DND-41 (cell line): ENCODE measurements around the gene ARF1.

Experiments used
- ATAC-seq: fragments of 200-7000 bp; cut with Tn5 transposase; 3 replicates; pipeline ENCODE4 v1.9.1; 2021; ENCODE audit warnings: low read depth; ENCODE audit not compliant: insufficient read depth
- DNase-seq: peaks from one replicate; pipeline ENCODE4 v3.0.0-alpha.2; 2020
- H2AFZ ChIP-seq: 2 replicates; pipeline ENCODE4 v1.6.0; 2012; ENCODE audit warnings: low read depth, low read length
- H3K27ac ChIP-seq: 2 replicates; pipeline ENCODE4 v1.5.1; 2012; ENCODE audit warnings: low read length, inconsistent platforms
- H3K27me3 ChIP-seq: fragments of 200-600 bp; sonication (generic); 2 replicates; pipeline ENCODE4 v1.6.0; 2012; ENCODE audit warnings: low read length, mild to moderate bottlenecking, inconsistent platforms; ENCODE audit not compliant: insufficient read depth, poor library complexity
- H3K36me3 ChIP-seq: 2 replicates; pipeline ENCODE4 v1.5.1; 2012; ENCODE audit warnings: low read length, inconsistent platforms; ENCODE audit not compliant: insufficient read depth
- H3K4me1 ChIP-seq: 2 replicates; pipeline ENCODE4 v1.5.1; 2012; ENCODE audit warnings: mild to moderate bottlenecking, low read length; ENCODE audit not compliant: insufficient read depth
- H3K4me2 ChIP-seq: 2 replicates; pipeline ENCODE4 v1.6.0; 2012; ENCODE audit warnings: mild to moderate bottlenecking, moderate library complexity, low read length, inconsistent platforms; ENCODE audit not compliant: insufficient read depth
- H3K4me3 ChIP-seq, 2 experiments: fragments of 200-600 bp in 1 of 2; shearing (Covaris generic) in 1 of 2; 2 replicates each; pipeline ENCODE4 v1.5.1; 2012 to 2016; ENCODE audit warnings: inconsistent platforms in 2 of 2, low read length in 2 of 2, mild to moderate bottlenecking in 2 of 2, low read depth in 1 of 2, moderate library complexity in 1 of 2
- H3K79me2 ChIP-seq: 2 replicates; pipeline ENCODE4 v1.6.0; 2012; ENCODE audit warnings: low read length, inconsistent platforms; ENCODE audit not compliant: insufficient read depth
- H3K9ac ChIP-seq: 2 replicates; pipeline ENCODE4 v1.6.0; 2012; ENCODE audit warnings: low read depth, mild to moderate bottlenecking, inconsistent platforms, low read length, moderate library complexity
- H3K9me3 ChIP-seq: 2 replicates; pipeline ENCODE4 v1.5.1; 2012; ENCODE audit warnings: low read length, moderate library complexity, mild to moderate bottlenecking, inconsistent platforms; ENCODE audit not compliant: insufficient read depth, severe bottlenecking
- H4K20me1 ChIP-seq: 2 replicates; pipeline ENCODE4 v1.6.0; 2012; ENCODE audit warnings: low read length; ENCODE audit not compliant: insufficient read depth
- CTCF ChIP-seq: IDR thresholded peaks from 2 replicates; pipeline ENCODE4 v1.5.1; 2012; ENCODE audit warnings: borderline replicate concordance, low read length, moderate library complexity, mild to moderate bottlenecking; ENCODE audit not compliant: poor library complexity, severe bottlenecking; ENCODE audit errors: extremely low read depth
- EZH2 ChIP-seq: IDR thresholded peaks from 3 replicates; pipeline ENCODE4 v1.6.1; 2012; ENCODE audit warnings: borderline replicate concordance, low read depth, mild to moderate bottlenecking, moderate library complexity, low read length, inconsistent platforms; ENCODE audit not compliant: severe bottlenecking

ARF1 gene

DNA sequence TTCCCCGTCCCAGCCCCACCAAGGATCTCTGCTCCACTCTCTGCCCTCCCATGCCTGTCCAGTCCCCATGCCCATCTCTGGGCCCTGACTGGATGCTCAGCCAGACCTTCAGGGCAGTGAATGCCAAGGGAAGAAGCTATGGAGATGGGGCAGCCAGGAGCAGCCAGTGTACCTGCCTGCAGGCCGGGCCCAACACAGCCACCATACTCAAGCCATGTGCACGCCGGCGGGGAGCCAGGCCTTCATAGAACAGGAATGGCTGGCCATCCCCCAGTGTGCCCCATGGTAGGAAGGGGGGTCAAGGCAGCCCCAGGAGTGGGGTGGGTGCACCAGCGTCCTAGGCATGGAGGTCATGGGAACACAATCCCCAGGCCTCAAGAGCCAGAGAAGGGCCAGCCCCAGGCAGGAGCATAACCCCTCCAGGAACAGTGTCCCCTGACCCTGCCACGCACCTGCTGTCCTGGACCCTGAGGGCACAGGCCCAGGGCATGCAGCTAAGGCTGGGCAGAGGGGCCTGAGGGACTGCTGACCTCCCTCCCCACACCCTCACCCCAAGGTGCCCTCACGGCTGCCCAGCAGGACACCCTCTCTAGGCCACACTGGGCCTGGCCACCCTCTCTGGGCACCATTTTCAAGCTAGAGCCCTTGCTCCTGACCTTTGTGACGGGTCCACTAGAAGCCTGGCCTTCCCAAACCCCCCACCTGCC, 20.3 kb upstream of the ARF1 start:
- no peak overlapping the region for H3K9ac ChIP-seq
- H3K27me3 ChIP-seq = no peaks in the 10 kb centered on the region
- H4K20me1 ChIP-seq = peaks cover 2% of the 10 kb centered on the region

DNA sequence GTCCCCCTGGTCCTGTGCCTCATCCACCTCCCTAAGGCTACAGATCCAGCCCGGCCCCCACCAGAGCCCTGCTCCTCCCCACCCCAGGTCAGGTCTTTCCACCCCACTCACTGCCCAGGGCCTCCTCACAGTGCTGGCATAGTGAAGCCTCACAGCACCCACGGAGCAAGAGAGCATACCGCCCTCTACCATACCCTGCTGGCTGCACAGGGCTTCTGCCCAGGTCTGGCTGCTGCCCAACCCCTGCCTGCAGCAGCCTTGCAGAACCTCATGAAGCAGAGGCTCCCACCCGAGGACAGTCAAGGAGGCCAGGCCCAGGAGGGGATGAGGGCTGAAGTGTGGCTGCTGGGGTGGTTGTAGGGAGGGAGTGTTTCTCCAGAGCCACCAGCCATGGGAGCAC, 19.7 kb upstream of the ARF1 start:
- Histone ChIP-seq H4K20me1 (peaks cover 4% of the 10 kb centered on the region), H3K4me1 (no peaks in the 10 kb centered on the region), H3K36me3 (no peaks in the 10 kb centered on the region), H3K27ac (no peak overlapping the region), H2AFZ (no peak overlapping the region), H3K27me3 (no peaks in the 10 kb centered on the region), H3K9ac (no peak overlapping the region), H3K4me2 (no peak overlapping the region), H3K4me3 (no peak overlapping the region), H3K9me3 (no peaks in the 10 kb centered on the region), H3K79me2 (no peaks in the 10 kb centered on the region)
- DNase-seq (no peak), ATAC-seq (no peak)
- no peak for TF ChIP-seq EZH2
- TF ChIP-seq CTCF = no peak

More for the DNA sequence above, 20.3 kb upstream of the ARF1 start:
- Histone ChIP-seq H3K4me2 (no peak overlapping the region), H3K4me1 (no peaks in the 10 kb centered on the region), H3K4me3 (no peak overlapping the region), H3K27ac (no peak overlapping the region), H3K79me2 (no peaks in the 10 kb centered on the region), H2AFZ (no peak overlapping the region), H3K36me3 (no peaks in the 10 kb centered on the region), H3K9me3 (no peaks in the 10 kb centered on the region)
- no peak for ATAC-seq
- TF ChIP-seq CTCF (no peak), EZH2 (no peak)
- DNase-seq = no peak

DNA sequence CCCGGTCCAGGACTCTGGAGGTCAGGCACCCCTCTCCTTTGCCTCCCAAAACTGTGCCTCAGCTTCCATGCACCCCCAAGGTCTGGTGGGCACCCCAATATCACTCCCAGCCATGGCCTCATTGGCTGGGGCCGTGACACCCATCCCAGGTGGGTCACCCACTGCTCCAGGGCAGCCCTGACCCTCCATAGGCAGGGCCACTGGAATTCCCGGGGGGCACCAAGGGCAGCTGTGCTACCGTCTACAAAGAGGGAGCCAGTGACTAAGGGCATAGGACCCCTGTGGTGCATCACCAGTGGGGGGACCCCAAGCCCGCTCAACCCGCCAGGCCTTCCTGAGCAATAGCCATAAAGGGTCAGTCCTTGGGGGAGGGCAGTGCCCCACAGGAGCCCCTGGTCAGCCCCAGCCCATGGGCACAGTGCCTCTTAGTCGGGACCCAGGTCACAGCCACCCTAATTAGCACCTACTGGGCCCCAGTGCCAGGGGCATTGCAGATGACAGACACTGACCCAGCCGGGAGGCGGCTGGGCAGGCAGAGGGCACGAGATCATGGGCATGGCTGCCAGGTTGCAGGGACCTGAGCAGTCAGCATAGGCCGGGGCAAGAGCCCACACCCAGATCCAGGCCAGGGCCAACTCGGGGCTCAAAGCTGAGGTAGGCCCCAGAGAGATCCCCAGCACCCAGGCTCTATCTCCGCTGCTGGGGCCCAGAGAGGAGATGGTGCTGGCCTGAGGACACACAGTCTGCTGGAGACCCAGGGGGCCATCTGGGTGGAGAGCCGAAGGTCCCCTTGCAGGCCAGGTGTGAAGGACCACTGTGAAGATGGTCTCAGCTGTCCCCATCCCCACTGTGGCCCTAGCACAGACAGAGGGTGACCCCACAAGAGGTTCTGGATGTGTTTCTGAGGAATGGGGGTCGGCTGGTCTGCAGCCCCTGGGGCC, 19.0 kb upstream of the ARF1 start:
- Histone ChIP-seq H3K79me2 (no peaks in the 10 kb centered on the region), H3K4me3 (no peak overlapping the region), H2AFZ (no peak overlapping the region), H3K27ac (no peak overlapping the region), H3K9me3 (no peaks in the 10 kb centered on the region), H4K20me1 (peaks cover 4% of the 10 kb centered on the region), H3K27me3 (no peaks in the 10 kb centered on the region), H3K4me1 (no peaks in the 10 kb centered on the region), H3K9ac (no peak overlapping the region), H3K36me3 (no peaks in the 10 kb centered on the region), H3K4me2 (no peak overlapping the region)
- no peak for ATAC-seq
- DNase-seq = no peak
- no peak for TF ChIP-seq EZH2
- TF ChIP-seq CTCF = no peak
